HL-60 (cell line): ENCODE data around the gene TACR2.

Experiments used
- POLR2AphosphoS5 ChIP-seq: IDR thresholded peaks from 2 replicates; pipeline ENCODE4 v1.6.1; 2012; ENCODE audit warnings: low read depth
- TF ChIP-seq, protein P1 (sequence below): IDR thresholded peaks from one replicate; pipeline ENCODE4 v1.5.1; 2011; ENCODE audit warnings: low read length, control low read depth, inconsistent platforms; ENCODE audit not compliant: insufficient read depth

DNA sequence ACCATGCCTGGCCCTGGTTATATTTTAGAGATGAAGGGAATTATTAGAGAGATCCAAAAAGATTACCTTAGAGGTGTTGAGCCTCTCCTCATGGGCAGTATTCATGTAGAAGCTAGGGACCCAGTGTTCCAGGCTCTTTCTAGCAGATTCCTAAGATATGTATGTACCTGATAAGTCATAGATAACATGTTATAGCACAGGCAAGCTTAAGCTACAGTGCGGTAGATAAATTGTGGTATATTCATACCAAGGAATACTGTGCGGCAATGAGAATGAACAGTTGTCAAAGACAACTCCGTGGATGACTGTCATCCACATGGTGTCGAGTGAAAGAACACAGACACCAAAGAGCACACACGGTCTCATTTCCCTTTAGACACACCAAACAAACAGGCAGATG lies 53.1 kb downstream of the TACR2 start:
- TF ChIP-seq, protein P1, sequence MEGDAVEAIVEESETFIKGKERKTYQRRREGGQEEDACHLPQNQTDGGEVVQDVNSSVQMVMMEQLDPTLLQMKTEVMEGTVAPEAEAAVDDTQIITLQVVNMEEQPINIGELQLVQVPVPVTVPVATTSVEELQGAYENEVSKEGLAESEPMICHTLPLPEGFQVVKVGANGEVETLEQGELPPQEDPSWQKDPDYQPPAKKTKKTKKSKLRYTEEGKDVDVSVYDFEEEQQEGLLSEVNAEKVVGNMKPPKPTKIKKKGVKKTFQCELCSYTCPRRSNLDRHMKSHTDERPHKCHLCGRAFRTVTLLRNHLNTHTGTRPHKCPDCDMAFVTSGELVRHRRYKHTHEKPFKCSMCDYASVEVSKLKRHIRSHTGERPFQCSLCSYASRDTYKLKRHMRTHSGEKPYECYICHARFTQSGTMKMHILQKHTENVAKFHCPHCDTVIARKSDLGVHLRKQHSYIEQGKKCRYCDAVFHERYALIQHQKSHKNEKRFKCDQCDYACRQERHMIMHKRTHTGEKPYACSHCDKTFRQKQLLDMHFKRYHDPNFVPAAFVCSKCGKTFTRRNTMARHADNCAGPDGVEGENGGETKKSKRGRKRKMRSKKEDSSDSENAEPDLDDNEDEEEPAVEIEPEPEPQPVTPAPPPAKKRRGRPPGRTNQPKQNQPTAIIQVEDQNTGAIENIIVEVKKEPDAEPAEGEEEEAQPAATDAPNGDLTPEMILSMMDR: no peak
- TF ChIP-seq POLR2AphosphoS5: no peak
